Spleen (tissue), 11 donors: ENCODE data around the gene ARHGEF2. TPM values are rescaled to one million over a fixed set of nuclear protein-coding genes. Genes with fewer than 3 reads are reported as not detected.

Experiments used
- DNase-seq: peaks from one replicate; pipeline ENCODE4 v3.0.0-alpha.2; 2020
- H3K27ac ChIP-seq, 8 donors: fragments of 200-600 bp; sonication (generic) in 7 of 8; 1 replicate in 4 of 8; 2 replicates in 4 of 8; pipeline versions ENCODE4 v1.5.0 to v1.8.0; 2016 to 2021; ENCODE audit warnings: inconsistent platforms in 4 of 8, mild to moderate bottlenecking in 4 of 8, moderate library complexity in 1 of 8
- H3K27me3 ChIP-seq, 7 donors: fragments of 200-600 bp; sonication (generic) in 6 of 7; replicated peaks in 1 of 7; 1 replicate in 4 of 7; 2 replicates in 3 of 7; pipeline versions ENCODE4 v1.5.0 to v1.8.0; 2016 to 2021; ENCODE audit warnings: inconsistent platforms in 3 of 7, mild to moderate bottlenecking in 1 of 7
- H3K36me3 ChIP-seq, 6 donors: fragments of 200-600 bp; sonication (generic) in 5 of 6; 1 replicate in 4 of 6; 2 replicates in 2 of 6; pipeline versions ENCODE4 v1.5.0 to v1.8.0; 2016 to 2021; ENCODE audit warnings: inconsistent platforms in 2 of 6
- H3K4me1 ChIP-seq, 6 donors: fragments of 200-600 bp; sonication (generic) in 5 of 6; 1 replicate in 3 of 6; 2 replicates in 3 of 6; pipeline versions ENCODE4 v1.5.0 to v1.8.0; 2016 to 2021; ENCODE audit warnings: inconsistent platforms in 3 of 6
- H3K4me3 ChIP-seq, 8 donors: fragments of 200-600 bp; sonication (generic) in 7 of 8; 1 replicate in 4 of 8; 2 replicates in 4 of 8; pipeline versions ENCODE4 v1.5.0 to v1.8.0; 2016 to 2021; ENCODE audit warnings: inconsistent platforms in 4 of 8, mild to moderate bottlenecking in 4 of 8, moderate library complexity in 2 of 8
- H3K9me3 ChIP-seq, 8 donors: fragments of 200-600 bp; sonication (generic) in 7 of 8; 1 replicate in 4 of 8; 2 replicates in 4 of 8; pipeline versions ENCODE4 v1.5.0 to v1.8.0; 2016 to 2021; ENCODE audit warnings: inconsistent platforms in 4 of 8
- CTCF ChIP-seq, 11 experiments: fragments of 200-600 bp in 7 of 11; fragments of 450-650 bp in 4 of 11; sonication (generic) in 4 of 11; IDR thresholded peaks in 8 of 11; conservative IDR thresholded peaks in 3 of 11; 1 replicate in 7 of 11; 2 replicates in 4 of 11; pipeline versions ENCODE4 v1.4.0 to v1.8.0; 2016 to 2021; ENCODE audit warnings: antibody characterized with exemption in 11 of 11, inconsistent platforms in 4 of 11, mild to moderate bottlenecking in 1 of 11
- POLR2A ChIP-seq, 3 donors: fragments of 450-650 bp; IDR thresholded peaks; one replicate each; pipeline ENCODE4 v1.5.1; 2017; ENCODE audit warnings: antibody characterized with exemption in 3 of 3, mild to moderate bottlenecking in 1 of 3
- POLR2AphosphoS5 ChIP-seq, 3 donors: sonication (generic); formaldehyde crosslinking; IDR thresholded peaks; one replicate each; pipeline ENCODE4 v1.5.1; 2017; ENCODE audit warnings: antibody characterized with exemption in 3 of 3
- WGBS, 5 donors: extraction: QIAGEN DNeasy Blood & Tissue Kit in 3 of 5; methylation state at CpG; one replicate each; pipeline versions ENCODE4 v1.1.5 to v1.1.7; 2013 to 2018; 5-methylcytosine and 5-hydroxymethylcytosine counted together
- intact Hi-C: fragments of 100-400 bp; cut with DNase I; formaldehyde crosslinking; loops from one replicate; pipeline ENCODE4 v1.15.0; 2023; ENCODE audit warnings: low total_unique reads
- polyA plus RNA-seq, 3 donors: library from polyadenylated mRNA; stranded (reverse); fragments of 200-250 nt; gene quantifications; one replicate each; pipeline ENCODE4 v1.2.1, GENCODE V29; 2013
- total RNA-seq, 7 donors: library from RNA; depleted of rRNA in 3 of 7; stranded (reverse); fragments of >200 nt in 3 of 7; fragmentation: NEBNext Ultra II Directional in 4 of 7; extraction: Animal tissue kit (Norgen Biotek cat#: 25700) in 4 of 7; gene quantifications; one replicate each; pipeline versions ENCODE4 v1.1.0 to v1.2.1, GENCODE V29; 2016 to 2021
- donor health status: healthy with polysubstance abuse.
- donor health status: DM: no; HTN: no; CAD: no; lungs with moderate emphysema.
- donor health status: DM: no; HTN: no; CAD: no.
- donor health status: Bipolar disorder and iron deficiency.
- donor health status: healthy.
- donor health status: DM: no; HTN: no; CAD: no.
- donor health status: DM: yes; HTN: yes; CAD: no.

The ARHGEF2 gene
- total and polyA plus RNA-seq, 10 donors, result 45.1 to 228 (median 167) TPM

- Histone ChIP-seq H3K4me3 (no peak overlapping the region), H3K9me3 (no peaks in the 10 kb centered on the region), H3K27ac (peak overlapping the region in 4 of 8 donors; percentile 16 to 45 (median 28)), H3K36me3 (peaks cover 12 to 100% (median 99%) of the 10 kb centered on the region in 6 donors), H3K27me3 (no peaks in the 10 kb centered on the region), H3K4me1 (peaks cover 0 to 46% (median 7%) of the 10 kb centered on the region in 6 donors)
- WGBS, 5 donors, result 96 to 100% (median 98%) methylated on average over 3 of the region's 3 CpGs
- DNase-seq, result no peak
- intact Hi-C loops, result no loop called here
- TF ChIP-seq CTCF (IDR thresholded peaks at IDR 0.05 in 8 of 11, conservative IDR thresholded peaks at IDR 0.05 in 3 of 11), result no peak
- TF ChIP-seq POLR2AphosphoS5 (IDR thresholded peaks at IDR 0.05), result no peak
- no peak for TF ChIP-seq POLR2A (IDR thresholded peaks at IDR 0.05)
These were observed 23.7 kb downstream of the ARHGEF2 start for GRCh38 chr1:155954645-155955044.

GRCh38 chr1:155952505-155952890 lies 25.8 kb downstream of the ARHGEF2 start:
- Histone ChIP-seq H3K36me3 (peaks cover 9 to 100% (median 99%) of the 10 kb centered on the region in 6 donors), H3K27me3 (no peaks in the 10 kb centered on the region), H3K4me1 (peaks cover under 1 to 49% (median 5%) of the 10 kb centered on the region in 6 donors), H3K27ac (peak overlapping the region in 5 of 8 donors; percentile 1 to 75 (median 36)), H3K4me3 (no peak overlapping the region), H3K9me3 (no peaks in the 10 kb centered on the region)
- peak in 2 of 3 donors; percentile 13 to 69 for TF ChIP-seq POLR2AphosphoS5 (IDR thresholded peaks at IDR 0.05)
- TF ChIP-seq POLR2A (IDR thresholded peaks at IDR 0.05), result no peak
- WGBS, 5 donors, result 91 to 96% (median 95%) methylated on average over 13 of the region's 13 CpGs
- intact Hi-C loops, result no loop called here
- DNase-seq, result peak; percentile 52

- peak; percentile 54 for DNase-seq
- 68 to 87% (median 80%) methylated on average over 6 of the region's 6 CpGs for WGBS, 5 donors
- Histone ChIP-seq H3K27ac (peak overlapping the region in 5 of 8 donors; percentile 1 to 75 (median 36)), H3K27me3 (no peaks in the 10 kb centered on the region), H3K4me3 (no peak overlapping the region), H3K36me3 (peaks cover 10 to 100% (median 99%) of the 10 kb centered on the region in 6 donors), H3K4me1 (peaks cover 7 to 55% (median 11%) of the 10 kb centered on the region in 6 donors), H3K9me3 (no peaks in the 10 kb centered on the region)
- intact Hi-C loops, result no loop called here
- TF ChIP-seq POLR2AphosphoS5 (IDR thresholded peaks at IDR 0.05), result peak in 1 of 3 donors; percentile 37
- TF ChIP-seq POLR2A (IDR thresholded peaks at IDR 0.05), result no peak
These were observed 26.4 kb downstream of the ARHGEF2 start for GRCh38 chr1:155951753-155952504.

- Histone ChIP-seq H3K27ac (peak overlapping the region in 3 of 8 donors; percentile 36 to 75 (median 48)), H3K36me3 (peaks cover 9 to 99% (median 91%) of the 10 kb centered on the region in 6 donors), H3K9me3 (no peaks in the 10 kb centered on the region), H3K4me1 (peaks cover 18 to 66% (median 22%) of the 10 kb centered on the region in 6 donors), H3K27me3 (no peaks in the 10 kb centered on the region), H3K4me3 (no peak overlapping the region)
- peak; percentile 74 for DNase-seq
- 94 to 98% (median 97%) methylated on average over 9 to 27 of the region's 27 CpGs for WGBS, 5 donors
- intact Hi-C loops, result no loop called here
- TF ChIP-seq CTCF (IDR thresholded peaks at IDR 0.05 in 8 of 11, conservative IDR thresholded peaks at IDR 0.05 in 3 of 11) (no peak), POLR2AphosphoS5 (IDR thresholded peaks at IDR 0.05) (peak in 1 of 3 donors; percentile 74), POLR2A (IDR thresholded peaks at IDR 0.05) (no peak)
These were observed 27.5 kb downstream of the ARHGEF2 start for GRCh38 chr1:155950829-155951228.

- peak overlapping the region in 7 of 8 donors; percentile 74 to 90 (median 81) for H3K27ac ChIP-seq
- no peak overlapping the region for H3K4me3 ChIP-seq
- 89 to 96% (median 92%) methylated on average over 8 of the region's 8 CpGs for WGBS, 5 donors
- peak; percentile 68 for DNase-seq
- H3K27me3 ChIP-seq, result no peaks in the 10 kb centered on the region
- peaks cover 3 to 74% (median 60%) of the 10 kb centered on the region in 6 donors for H3K36me3 ChIP-seq
- H3K9me3 ChIP-seq, result no peaks in the 10 kb centered on the region
- TF ChIP-seq POLR2AphosphoS5 (IDR thresholded peaks at IDR 0.05) (no peak), CTCF (IDR thresholded peaks at IDR 0.05 in 8 of 11, conservative IDR thresholded peaks at IDR 0.05 in 3 of 11) (no peak), POLR2A (IDR thresholded peaks at IDR 0.05) (no peak)
- intact Hi-C loops, result no loop called here
- peaks cover 30 to 85% (median 53%) of the 10 kb centered on the region in 6 donors for H3K4me1 ChIP-seq
These were observed 30.6 kb downstream of the ARHGEF2 start for GRCh38 chr1:155947741-155948140.
